T-cell (primary cell): Measurements from ENCODE around the gene AP4S1. TPM values are rescaled to one million over a fixed set of nuclear protein-coding genes. Genes with fewer than 3 reads are reported as not detected.
"Not testable (repeated sequence)": the region's sequence is repeated elsewhere in the genome, so short reads cannot be mapped to it uniquely, and the experiment has no call there.

Experiments
- ATAC-seq, 4 experiments: fragments of 200-7000 bp in 3 of 4; fragments of 150-1000 bp in 1 of 4; cut with Tn5 transposase; replicated peaks in 1 of 4; 1 replicate in 3 of 4; 2 replicates in 1 of 4; pipeline ENCODE4 v1.10.0; 2021; ENCODE audit warnings: moderate library complexity in 3 of 4, mild to moderate bottlenecking in 2 of 4, moderate number of reproducible peaks in 1 of 4
- CTCF ChIA-PET, 2 donors: fragments of 300-600 bp; sonication (Branson Sonifier 250); formaldehyde crosslinking; loops; one replicate each; lab custom pipeline; 2022; ENCODE audit warnings: antibody characterized with exemption in 2 of 2; lab: Charles Lee
- POLR2A ChIA-PET, 2 donors: fragments of 300-600 bp; sonication (Branson Sonifier 250); formaldehyde crosslinking; loops; one replicate each; lab custom pipeline; 2022; ENCODE audit warnings: antibody characterized with exemption in 2 of 2; lab: Charles Lee
- DNase-seq, 35 experiments: peaks; one replicate each; pipeline versions ENCODE4 v3.0.0 to v3.0.0-alpha.2; 2013 to 2023
- H3K27ac ChIP-seq: one replicate; pipeline ENCODE4 v1.5.1; 2013; ENCODE audit warnings: low read length
- H3K27me3 ChIP-seq, 2 experiments: replicated peaks in 1 of 2; 1 replicate in 1 of 2; 2 replicates in 1 of 2; pipeline versions ENCODE4 v1.6.1 to v1.7.0; 2013; ENCODE audit warnings: low read length in 1 of 2, mixed read lengths in 1 of 2; ENCODE audit not compliant: control insufficient read depth in 2 of 2, insufficient read depth in 2 of 2; ENCODE audit errors: extremely low read depth in 1 of 2
- H3K36me3 ChIP-seq, 2 donors: 1 replicate in 1 of 2; 2 replicates in 1 of 2; pipeline versions ENCODE4 v1.6.1 to v1.7.0; 2013; ENCODE audit warnings: low read length in 1 of 2; ENCODE audit not compliant: control insufficient read depth in 2 of 2, insufficient read depth in 1 of 2; ENCODE audit errors: extremely low read depth in 1 of 2
- H3K4me1 ChIP-seq, 2 experiments: 1 replicate in 1 of 2; 2 replicates in 1 of 2; pipeline versions ENCODE4 v1.6.1 to v1.7.0; 2013; ENCODE audit warnings: low read length in 2 of 2, mixed read lengths in 1 of 2; ENCODE audit not compliant: insufficient read depth in 2 of 2, control insufficient read depth in 1 of 2; ENCODE audit errors: extremely low read depth in 1 of 2
- H3K4me3 ChIP-seq, 2 donors: 1 replicate in 1 of 2; 2 replicates in 1 of 2; pipeline versions ENCODE4 v1.5.1 to v1.7.0; 2013; ENCODE audit warnings: mild to moderate bottlenecking in 2 of 2, low read length in 1 of 2, moderate library complexity in 1 of 2; ENCODE audit not compliant: control insufficient read depth in 1 of 2; ENCODE audit errors: extremely low read depth in 1 of 2
- H3K9me3 ChIP-seq: 2 replicates; pipeline ENCODE4 v1.7.0; 2013
- H3K27ac Mint-ChIP-seq, 2 donors: one replicate each; pipeline ENCODE4 v1.8.0; 2020 to 2021; ENCODE audit warnings: mild to moderate bottlenecking in 2 of 2, mixed read lengths in 2 of 2
- H3K27me3 Mint-ChIP-seq, 2 donors: one replicate each; pipeline ENCODE4 v1.8.0; 2021 to 2022; ENCODE audit warnings: mixed read lengths in 2 of 2
- H3K36me3 Mint-ChIP-seq: one replicate; pipeline ENCODE4 v1.8.0; 2021; ENCODE audit warnings: mixed read lengths
- H3K4me1 Mint-ChIP-seq, 3 donors: one replicate each; pipeline ENCODE4 v1.8.0; 2020 to 2022; ENCODE audit warnings: mixed read lengths in 3 of 3, mild to moderate bottlenecking in 1 of 3
- H3K4me3 Mint-ChIP-seq, 3 donors: one replicate each; pipeline ENCODE4 v1.8.0; 2020 to 2022; ENCODE audit warnings: mild to moderate bottlenecking in 3 of 3, mixed read lengths in 3 of 3, moderate library complexity in 3 of 3
- H3K9me3 Mint-ChIP-seq, 3 donors: one replicate each; pipeline ENCODE4 v1.8.0; 2020 to 2022; ENCODE audit warnings: mixed read lengths in 3 of 3
- WGBS: methylation state at CpG from one replicate; pipeline ENCODE4 v1.1.5; 2013; ENCODE audit warnings: missing lambda C conversion rate; ENCODE audit not compliant: insufficient coverage; 5-methylcytosine and 5-hydroxymethylcytosine counted together
- total RNA-seq, 35 experiments: library from RNA in 6 of 35; stranded (reverse) in 6 of 35; fragments of 120-200 nt in 1 of 35; gene quantifications; one replicate each; pipeline versions ENCODE4 v1.2.1 to v1.2.4 and lab custom pipeline; 2013 to 2026

AP4S1 gene
- total RNA-seq, 5 donors from 2014 or later (not counting 1 experiment from before 2014, with no cell fraction given) = 12.7 to 16.5 (median 14.7) TPM

DNA sequence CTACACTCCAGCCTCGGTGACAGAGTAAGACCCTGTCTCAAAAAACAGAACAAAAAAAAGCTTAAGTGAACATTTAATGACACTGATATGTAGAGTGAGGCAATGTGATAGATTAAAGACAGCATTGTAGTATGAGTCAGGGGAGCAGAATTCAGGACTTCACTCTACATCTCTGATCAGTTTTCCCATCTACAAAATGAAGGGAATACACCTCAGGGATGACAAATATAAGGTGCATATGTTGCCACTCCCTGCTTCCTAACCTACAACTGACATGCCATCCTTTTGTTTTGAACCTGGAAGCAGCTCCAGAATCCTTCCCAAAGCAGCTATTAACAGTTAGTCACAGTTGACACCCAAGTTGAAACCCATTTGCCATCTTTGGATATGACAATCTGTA lies 31.6 kb downstream of the AP4S1 start:
- Histone ChIP-seq H3K27me3 (no peaks in the 10 kb centered on the region), H3K4me3 (no peak overlapping the region), H3K4me1 (no peaks in the 10 kb centered on the region), H3K9me3 (no peaks in the 10 kb centered on the region), H3K36me3 (no peaks in the 10 kb centered on the region), H3K27ac (no peak overlapping the region)
- ATAC-seq = no peak
- CTCF ChIA-PET = interaction anchor here in 1 of 2 donors (0.6 kb wide), 1 partner anchor 184 kb away, joined by 3 read pairs; no protein-coding TSS in a partner anchor
- 86% methylated on average over 1 of the region's 1 CpG for WGBS
- Mint-ChIP-seq H3K4me1 (peaks cover 12 to 16% (median 14%) of the 10 kb centered on the region in 3 donors), H3K27ac (no peak overlapping the region), H3K4me3 (no peak overlapping the region), H3K36me3 (peaks cover 4% of the 10 kb centered on the region), H3K27me3 (no peaks in the 10 kb centered on the region), H3K9me3 (no peaks in the 10 kb centered on the region)
- POLR2A ChIA-PET = interaction anchor here in 1 of 2 donors (0.7 kb wide), 1 partner anchor 26 kb away, joined by 9 read pairs; no protein-coding TSS in a partner anchor
- no peak for DNase-seq

DNA sequence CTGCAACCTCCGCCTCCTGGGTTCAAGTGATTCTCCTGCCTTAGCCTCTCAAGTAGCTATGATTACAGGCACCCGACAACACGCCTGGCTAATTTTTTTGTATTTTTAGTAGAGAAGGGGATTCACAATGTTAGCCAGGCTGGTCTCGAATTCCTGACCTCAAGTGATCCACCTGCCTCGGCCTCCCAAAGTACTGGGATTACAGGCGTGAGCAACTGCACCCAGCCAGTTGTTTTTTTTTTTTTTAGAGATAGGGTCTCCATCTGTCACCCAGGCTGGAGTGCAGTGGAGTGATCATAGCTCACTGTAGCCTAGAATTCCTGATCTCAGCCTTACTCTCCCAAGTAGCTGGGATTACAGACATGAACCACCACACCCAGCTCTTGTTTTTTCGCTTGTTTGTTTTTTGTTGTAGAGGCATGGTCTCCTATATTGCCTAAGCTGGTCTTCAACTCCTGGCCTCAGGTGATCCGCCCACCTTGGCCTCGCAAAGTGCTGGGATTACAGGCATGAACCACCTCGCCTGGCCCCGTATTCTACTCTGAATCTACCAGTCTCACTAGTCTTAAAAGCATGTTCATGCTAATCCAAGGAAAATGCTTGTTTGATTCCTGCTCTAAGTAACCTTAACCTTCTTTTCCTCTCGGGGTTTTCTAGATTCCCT lies 32.4 kb downstream of the AP4S1 start:
- ATAC-seq = no peak
- no peak for DNase-seq
- WGBS = 95% methylated on average over 7 of the region's 12 CpGs
- no peaks in the 10 kb centered on the region for H3K9me3 ChIP-seq
- no peaks in the 10 kb centered on the region for H3K4me1 ChIP-seq
- no peak overlapping the region for H3K4me3 ChIP-seq
- Mint-ChIP-seq H3K4me1 (peaks cover 12 to 16% (median 14%) of the 10 kb centered on the region in 3 donors), H3K9me3 (no peaks in the 10 kb centered on the region), H3K36me3 (peaks cover 4% of the 10 kb centered on the region), H3K4me3 (no peak overlapping the region), H3K27me3 (no peaks in the 10 kb centered on the region), H3K27ac (no peak overlapping the region)
- ChIA-PET POLR2A (interaction anchor here in 1 of 2 donors (0.6 to 0.7 kb wide), 2 partner anchors 25 to 107 kb away, joined by 3 to 9 read pairs; no protein-coding TSS in a partner anchor), CTCF (interaction anchor here in 1 of 2 donors (0.6 kb wide), 1 partner anchor 520 kb away, joined by 11 read pairs; no protein-coding TSS in a partner anchor)
- no peak overlapping the region for H3K27ac ChIP-seq
- no peaks in the 10 kb centered on the region for H3K36me3 ChIP-seq
- no peaks in the 10 kb centered on the region for H3K27me3 ChIP-seq

DNA sequence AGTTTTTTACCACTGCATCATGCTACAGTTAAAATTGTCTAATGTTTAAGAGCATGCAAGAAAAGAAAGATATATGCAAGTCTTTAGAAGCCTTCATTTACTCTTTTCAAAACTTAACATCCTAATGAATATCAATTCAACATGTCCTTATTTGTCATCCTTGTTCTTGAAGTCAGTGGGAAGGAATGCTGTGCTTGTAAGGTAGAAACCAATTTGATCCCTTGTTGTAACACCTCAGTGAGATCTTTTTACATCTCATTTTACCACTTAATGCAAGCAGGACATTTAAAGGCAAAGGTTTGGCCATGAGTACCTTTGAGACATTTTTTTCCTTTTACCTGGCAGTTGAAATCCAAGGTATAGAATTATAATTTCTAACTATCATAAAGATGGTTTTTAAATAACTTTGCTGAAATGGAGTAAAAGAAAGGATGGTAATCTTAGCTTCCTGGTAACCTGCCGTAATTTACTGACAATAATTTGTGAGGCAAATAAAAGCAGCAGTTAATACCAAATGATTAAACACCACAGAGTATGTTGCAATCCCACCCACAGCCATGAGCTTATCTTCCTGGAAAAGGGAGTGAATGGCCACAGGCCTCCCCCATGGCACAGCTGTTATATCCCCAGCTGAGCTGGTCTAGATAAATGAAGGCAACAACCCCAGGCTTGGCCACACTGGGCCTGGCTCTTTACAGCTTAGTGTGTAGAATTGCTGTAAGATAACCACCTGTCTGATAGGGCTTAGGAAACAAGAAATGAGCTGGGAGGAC lies 33.9 kb downstream of the AP4S1 start:
- Histone ChIP-seq H3K4me3 (no peak overlapping the region), H3K36me3 (no peaks in the 10 kb centered on the region), H3K27ac (no peak overlapping the region), H3K9me3 (no peaks in the 10 kb centered on the region), H3K4me1 (no peaks in the 10 kb centered on the region), H3K27me3 (no peaks in the 10 kb centered on the region)
- ChIA-PET POLR2A (interaction anchor here in 1 of 2 donors (0.6 kb wide), 1 partner anchor 15 kb away, joined by 3 read pairs; no protein-coding TSS in a partner anchor), CTCF (no interaction called here)
- Mint-ChIP-seq H3K27me3 (no peaks in the 10 kb centered on the region), H3K9me3 (no peaks in the 10 kb centered on the region), H3K4me3 (no peak overlapping the region), H3K36me3 (peaks cover 4% of the 10 kb centered on the region), H3K27ac (no peak overlapping the region), H3K4me1 (peaks cover 12 to 16% (median 14%) of the 10 kb centered on the region in 3 donors)
- DNase-seq = no peak
- no peak for ATAC-seq
- no CpG with 5 or more reads among the region's 1 CpG for WGBS

DNA sequence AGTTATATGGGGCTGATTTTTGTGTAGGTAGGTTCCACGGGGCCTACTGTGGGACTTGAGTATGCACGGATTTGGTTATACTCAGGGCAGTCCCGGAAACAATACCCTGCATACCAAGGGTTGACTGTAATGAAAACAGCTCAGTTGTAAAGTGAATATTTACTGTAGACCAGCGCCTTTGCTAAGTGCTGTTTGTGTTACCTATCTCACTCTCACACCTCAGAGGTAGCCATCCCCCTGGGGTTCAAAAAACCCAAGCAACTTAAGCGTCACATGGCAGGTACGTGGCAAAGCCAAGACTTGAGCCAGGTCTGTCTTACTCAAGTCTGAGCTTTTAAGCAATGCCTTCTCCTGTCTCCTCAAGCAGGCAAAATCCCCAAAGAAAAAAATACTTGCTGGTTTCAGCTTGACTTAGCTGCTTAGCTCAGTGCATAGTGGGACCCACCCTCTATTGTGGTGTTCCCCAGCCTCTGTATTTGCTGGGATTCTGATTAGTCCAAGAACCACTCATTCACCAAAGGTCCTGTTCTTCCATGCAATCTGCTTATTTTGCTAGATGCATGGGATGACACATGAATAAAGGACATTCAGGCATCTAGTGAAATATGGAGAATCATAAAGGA lies 34.9 kb downstream of the AP4S1 start:
- ChIA-PET POLR2A (no interaction called here), CTCF (no interaction called here)
- no peak for ATAC-seq
- Histone ChIP-seq H3K4me3 (no peak overlapping the region), H3K27me3 (no peaks in the 10 kb centered on the region), H3K27ac (no peak overlapping the region), H3K9me3 (no peaks in the 10 kb centered on the region), H3K4me1 (no peaks in the 10 kb centered on the region), H3K36me3 (no peaks in the 10 kb centered on the region)
- WGBS = 82% methylated on average over 2 of the region's 6 CpGs
- Mint-ChIP-seq H3K36me3 (peaks cover 4% of the 10 kb centered on the region), H3K4me3 (no peak overlapping the region), H3K27me3 (no peaks in the 10 kb centered on the region), H3K4me1 (peaks cover 12 to 16% (median 14%) of the 10 kb centered on the region in 3 donors), H3K9me3 (no peaks in the 10 kb centered on the region), H3K27ac (no peak overlapping the region)
- DNase-seq = no peak

DNA sequence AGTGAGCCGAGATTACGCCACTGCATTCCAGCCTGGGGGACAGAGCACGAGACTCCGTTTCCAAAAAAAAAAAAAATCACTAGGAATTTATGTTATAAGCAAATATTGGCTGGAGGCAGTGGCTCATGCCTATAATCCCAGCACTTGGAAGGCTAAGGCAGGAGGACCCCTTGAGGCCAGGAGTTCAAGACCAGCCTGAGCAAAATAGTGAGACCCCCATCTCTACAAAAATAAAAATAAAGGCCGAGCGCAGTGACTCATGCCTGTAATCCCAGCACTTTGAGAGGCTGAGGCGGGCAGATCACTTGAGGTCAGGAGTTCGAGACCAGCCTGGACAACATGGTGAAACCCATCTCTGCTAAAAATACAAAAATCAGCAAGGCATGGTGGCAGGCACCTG lies 37.5 kb downstream of the AP4S1 start:
- H3K4me1 ChIP-seq, H3K27me3 Mint-ChIP-seq, H3K36me3 ChIP-seq, H3K4me3 ChIP-seq, H3K4me3 Mint-ChIP-seq, H3K27ac Mint-ChIP-seq, H3K9me3 ChIP-seq, H3K27me3 ChIP-seq, DNase-seq, H3K9me3 Mint-ChIP-seq, H3K27ac ChIP-seq, POLR2A ChIA-PET, ATAC-seq, CTCF ChIA-PET: not testable (repeated sequence)
- peaks cover 9 to 13% (median 10%) of the 10 kb centered on the region in 3 donors for H3K4me1 Mint-ChIP-seq
- WGBS = no CpG with 5 or more reads among the region's 8 CpGs
- peaks cover 13% of the 10 kb centered on the region for H3K36me3 Mint-ChIP-seq

DNA sequence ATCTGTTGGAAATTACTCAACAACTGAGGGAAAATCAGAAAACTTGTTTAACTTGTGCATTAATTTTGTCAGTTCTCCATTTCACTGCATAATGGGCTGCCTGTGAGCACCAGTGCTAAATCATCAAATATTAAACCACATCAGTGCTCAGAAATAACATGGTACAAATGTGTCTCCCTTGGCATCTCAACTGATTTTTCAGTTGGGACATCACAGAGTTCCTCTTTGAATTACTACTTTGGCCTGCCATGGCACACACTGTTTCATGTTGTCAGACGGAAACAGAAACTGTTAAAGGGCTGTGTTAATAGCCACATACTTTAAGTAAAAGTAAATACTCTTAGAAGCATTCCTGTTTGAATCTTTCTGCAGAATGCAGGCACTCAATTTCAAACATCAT lies 42.8 kb downstream of the AP4S1 start:
- ATAC-seq (no peak), DNase-seq (no peak)
- H3K36me3 ChIP-seq = peaks cover 0 to 11% of the 10 kb centered on the region in 2 donors
- no peak overlapping the region for H3K4me3 ChIP-seq
- Mint-ChIP-seq H3K4me3 (no peak overlapping the region), H3K9me3 (no peaks in the 10 kb centered on the region), H3K36me3 (peaks cover 35% of the 10 kb centered on the region), H3K4me1 (no peaks in the 10 kb centered on the region), H3K27me3 (no peaks in the 10 kb centered on the region), H3K27ac (no peak overlapping the region)
- POLR2A ChIA-PET = interaction anchor here in 1 of 2 donors (0.6 kb wide), 1 partner anchor 135 kb away, joined by 3 read pairs; no protein-coding TSS in a partner anchor
- H3K9me3 ChIP-seq = no peaks in the 10 kb centered on the region
- CTCF ChIA-PET = interaction anchor here in 1 of 2 donors (0.6 kb wide), 1 partner anchor 22 kb away, joined by 3 read pairs; no protein-coding TSS in a partner anchor
- no peak overlapping the region for H3K27ac ChIP-seq
- no peaks in the 10 kb centered on the region for H3K27me3 ChIP-seq
- no CpG with 5 or more reads among the region's 1 CpG for WGBS
- no peaks in the 10 kb centered on the region for H3K4me1 ChIP-seq
